ENCODE data around the gene SPAG5. TPM values are rescaled to one million over a fixed set of nuclear protein-coding genes. Genes with fewer than 3 reads are reported as not detected.

Gene SPAG5
- total and polyA plus RNA-seq, 2 experiments from 2014 or later: 20.5 to 27.0 TPM

DNA sequence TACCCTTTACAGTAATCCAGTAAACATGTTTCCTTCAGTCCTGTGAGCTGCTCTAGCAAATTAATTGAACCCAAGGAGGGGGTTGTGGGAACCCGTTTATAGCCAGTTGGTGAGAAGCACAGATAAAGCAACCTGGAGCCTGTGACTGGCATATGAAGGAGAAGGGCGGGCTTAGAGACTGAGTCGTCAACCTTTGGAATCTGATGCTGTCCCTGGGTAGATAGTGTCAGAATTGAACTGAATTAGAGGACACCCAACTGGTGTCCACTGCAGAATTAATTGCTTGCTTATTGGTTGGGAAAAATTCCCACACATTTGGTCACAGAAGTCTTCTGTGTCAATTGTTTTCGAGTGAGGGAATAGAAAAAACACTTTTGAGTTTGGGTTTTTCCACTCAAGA, 28.0 kb upstream of the SPAG5 start:
- H3F3A ChIP-seq (ENCODE audit: insufficient read depth): no peaks in the 10 kb centered on the region
- no peak overlapping the region for H3K4me2 ChIP-seq (ENCODE audit: unreplicated experiment)
- H4K20me1 ChIP-seq (ENCODE audit: insufficient read depth): no peaks in the 10 kb centered on the region
- H3K4me3 ChIP-seq: no peak overlapping the region
- TF ChIP-seq EZH2 (IDR thresholded peaks at IDR 0.05; ENCODE audit: insufficient read depth, poor library complexity, severe bottlenecking): no peak
- TF ChIP-seq EZH2phosphoT487 (IDR thresholded peaks at IDR 0.05; ENCODE audit: insufficient read depth, low read depth): no peak
- in situ Hi-C loops (cut with MboI): no loop called here
- no peaks in the 10 kb centered on the region for H3K9me3 ChIP-seq (ENCODE audit: low read depth)
- no peaks in the 10 kb centered on the region for H3K79me2 ChIP-seq (ENCODE audit: insufficient read depth)
- H3K4me1 ChIP-seq (ENCODE audit: insufficient read depth): no peaks in the 10 kb centered on the region
- no peak for DNase-seq
- H3K27me3 ChIP-seq (replicated peaks; ENCODE audit: insufficient read depth): no peaks in the 10 kb centered on the region
- H3K9ac ChIP-seq: no peak overlapping the region
- H2AFZ ChIP-seq: no peak overlapping the region
- peaks cover 54% of the 10 kb centered on the region for H3K36me3 ChIP-seq (ENCODE audit: low read depth)
- no peaks in the 10 kb centered on the region for H3K9me2 ChIP-seq (ENCODE audit: insufficient read depth)
- 78 to 86% methylated on average over 4 of the region's 4 CpGs for WGBS, 2 experiments (ENCODE audit: low coverage in 1 of 2, low lambda C conversion rate in 2 of 2, missing lambda C conversion rate in 2 of 2)
- no peak overlapping the region for H3K27ac ChIP-seq

- H3K4me2 ChIP-seq (ENCODE audit: unreplicated experiment): no peak overlapping the region
- no peaks in the 10 kb centered on the region for H3F3A ChIP-seq (ENCODE audit: insufficient read depth)
- H4K20me1 ChIP-seq (ENCODE audit: insufficient read depth): no peaks in the 10 kb centered on the region
- in situ Hi-C loops (cut with MboI): no loop called here
- no peak for TF ChIP-seq EZH2 (IDR thresholded peaks at IDR 0.05; ENCODE audit: insufficient read depth, poor library complexity, severe bottlenecking)
- no peak for TF ChIP-seq EZH2phosphoT487 (IDR thresholded peaks at IDR 0.05; ENCODE audit: insufficient read depth, low read depth)
- peaks cover 61% of the 10 kb centered on the region for H3K36me3 ChIP-seq (ENCODE audit: low read depth)
- H3K9me2 ChIP-seq (ENCODE audit: insufficient read depth): no peaks in the 10 kb centered on the region
- H3K9me3 ChIP-seq (ENCODE audit: low read depth): no peaks in the 10 kb centered on the region
- no peaks in the 10 kb centered on the region for H3K27me3 ChIP-seq (replicated peaks; ENCODE audit: insufficient read depth)
- WGBS, 2 experiments (ENCODE audit: low coverage in 1 of 2, low lambda C conversion rate in 2 of 2, missing lambda C conversion rate in 2 of 2): 89 to 95% methylated on average over 2 of the region's 2 CpGs
- H3K79me2 ChIP-seq (ENCODE audit: insufficient read depth): no peaks in the 10 kb centered on the region
- no peak overlapping the region for H3K27ac ChIP-seq
- no peak overlapping the region for H3K9ac ChIP-seq
- H2AFZ ChIP-seq: no peak overlapping the region
- no peak for DNase-seq
- no peak overlapping the region for H3K4me3 ChIP-seq
- no peaks in the 10 kb centered on the region for H3K4me1 ChIP-seq (ENCODE audit: insufficient read depth)
These were observed 25.3 kb upstream of the SPAG5 start for GRCh38 chr17:28624148-28624547.

DNA sequence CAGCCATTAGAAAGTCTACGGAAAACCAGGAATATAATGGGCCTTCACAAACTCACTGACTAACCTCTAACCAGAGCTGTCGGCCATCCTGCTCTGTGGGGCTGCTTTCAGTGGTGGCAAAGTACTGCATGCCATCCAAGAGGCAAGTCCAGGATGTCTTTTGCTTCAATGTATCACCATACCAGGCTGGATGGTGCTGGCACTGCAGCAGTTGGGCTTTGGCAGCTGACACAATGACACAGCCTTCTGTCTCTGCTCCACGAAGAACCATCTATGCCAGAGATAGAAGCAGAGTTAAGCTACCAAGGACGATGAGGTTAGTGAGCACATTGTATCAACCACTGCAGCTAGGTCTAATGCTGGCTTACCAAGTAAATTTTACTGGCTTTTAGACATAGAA, 24.9 kb upstream of the SPAG5 start:
- Histone ChIP-seq H3K36me3 (ENCODE audit: low read depth) (peaks cover 66% of the 10 kb centered on the region), H2AFZ (no peak overlapping the region), H3K79me2 (ENCODE audit: insufficient read depth) (no peaks in the 10 kb centered on the region), H3K27me3 (replicated peaks; ENCODE audit: insufficient read depth) (no peaks in the 10 kb centered on the region), H3K9me2 (ENCODE audit: insufficient read depth) (no peaks in the 10 kb centered on the region), H3K9ac (no peak overlapping the region), H4K20me1 (ENCODE audit: insufficient read depth) (no peaks in the 10 kb centered on the region), H3K4me3 (no peak overlapping the region), H3K27ac (no peak overlapping the region), H3K4me2 (ENCODE audit: unreplicated experiment) (no peak overlapping the region), H3K9me3 (ENCODE audit: low read depth) (no peaks in the 10 kb centered on the region), H3F3A (ENCODE audit: insufficient read depth) (no peaks in the 10 kb centered on the region), H3K4me1 (ENCODE audit: insufficient read depth) (no peaks in the 10 kb centered on the region)
- TF ChIP-seq EZH2phosphoT487 (IDR thresholded peaks at IDR 0.05; ENCODE audit: insufficient read depth, low read depth) (no peak), EZH2 (IDR thresholded peaks at IDR 0.05; ENCODE audit: insufficient read depth, poor library complexity, severe bottlenecking) (no peak)
- DNase-seq: no peak
- 78 to 81% methylated on average over 4 of the region's 4 CpGs for WGBS, 2 experiments (ENCODE audit: low coverage in 1 of 2, low lambda C conversion rate in 2 of 2, missing lambda C conversion rate in 2 of 2)
- in situ Hi-C loops (cut with MboI): no loop called here

DNA sequence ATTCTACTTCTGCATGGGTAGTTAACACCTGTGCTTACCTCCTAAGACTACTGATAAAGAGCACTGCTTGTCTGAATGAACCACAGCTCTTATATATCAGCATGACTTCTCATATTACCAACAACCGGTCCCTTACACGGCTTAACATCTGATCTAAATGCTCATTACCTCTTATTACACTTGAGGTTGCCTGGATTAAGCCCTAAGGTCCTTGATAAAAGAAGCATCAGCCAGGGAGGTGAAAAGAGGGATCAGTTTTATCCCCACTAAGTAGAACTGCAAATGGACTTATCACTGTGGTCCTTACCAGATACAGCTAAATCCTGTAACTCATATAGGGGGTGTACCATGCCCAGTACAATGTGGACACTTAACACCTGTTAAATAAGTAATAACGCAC, 23.4 kb upstream of the SPAG5 start:
- no peaks in the 10 kb centered on the region for H4K20me1 ChIP-seq (ENCODE audit: insufficient read depth)
- no peaks in the 10 kb centered on the region for H3K9me2 ChIP-seq (ENCODE audit: insufficient read depth)
- in situ Hi-C loops (cut with MboI): no loop called here
- peaks cover 4% of the 10 kb centered on the region; the same call in 1 of the 2 replicates for H3F3A ChIP-seq (ENCODE audit: insufficient read depth)
- no peak for DNase-seq
- no peaks in the 10 kb centered on the region for H3K9me3 ChIP-seq (ENCODE audit: low read depth)
- no peak overlapping the region for H3K27ac ChIP-seq
- no peaks in the 10 kb centered on the region for H3K27me3 ChIP-seq (replicated peaks; ENCODE audit: insufficient read depth)
- H3K4me3 ChIP-seq: no peak overlapping the region
- H3K79me2 ChIP-seq (ENCODE audit: insufficient read depth): no peaks in the 10 kb centered on the region
- peaks cover 73% of the 10 kb centered on the region for H3K36me3 ChIP-seq (ENCODE audit: low read depth)
- H3K9ac ChIP-seq: no peak overlapping the region
- TF ChIP-seq EZH2phosphoT487 (IDR thresholded peaks at IDR 0.05; ENCODE audit: insufficient read depth, low read depth): no peak
- no peak for TF ChIP-seq EZH2 (IDR thresholded peaks at IDR 0.05; ENCODE audit: insufficient read depth, poor library complexity, severe bottlenecking)
- no peaks in the 10 kb centered on the region for H3K4me1 ChIP-seq (ENCODE audit: insufficient read depth)
- H3K4me2 ChIP-seq (ENCODE audit: unreplicated experiment): no peak overlapping the region
- 87% methylated on average over 3 of the region's 3 CpGs for WGBS, 2 experiments (ENCODE audit: low coverage in 1 of 2, low lambda C conversion rate in 2 of 2, missing lambda C conversion rate in 2 of 2)
- no peak overlapping the region for H2AFZ ChIP-seq

DNA sequence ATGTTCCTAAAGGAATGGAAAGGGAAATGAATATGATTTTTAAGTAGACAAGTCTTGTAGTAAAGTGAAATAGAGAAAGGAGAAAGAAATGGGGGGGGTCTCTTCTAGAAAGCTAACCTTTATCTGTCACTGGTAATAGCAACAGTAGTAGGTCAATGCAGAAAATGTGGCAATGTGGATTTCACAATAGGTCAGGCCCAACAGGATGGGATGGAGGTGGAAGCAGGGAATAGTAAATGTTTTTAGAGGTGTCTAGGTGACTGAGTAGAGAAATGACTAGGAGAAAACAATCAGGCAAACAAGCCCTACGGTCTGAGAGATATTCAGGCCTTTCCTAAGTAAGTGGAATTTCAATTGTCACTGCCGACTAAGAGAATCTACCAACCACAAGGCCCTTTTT, 21.2 kb upstream of the SPAG5 start:
- Histone ChIP-seq H3K9me3 (ENCODE audit: low read depth) (no peaks in the 10 kb centered on the region), H3K9me2 (ENCODE audit: insufficient read depth) (no peaks in the 10 kb centered on the region), H3K4me3 (no peak overlapping the region), H3K4me2 (ENCODE audit: unreplicated experiment) (no peak overlapping the region), H3K79me2 (ENCODE audit: insufficient read depth) (no peaks in the 10 kb centered on the region), H4K20me1 (ENCODE audit: insufficient read depth) (no peaks in the 10 kb centered on the region), H3K27ac (no peak overlapping the region), H3K36me3 (ENCODE audit: low read depth) (peaks cover 93% of the 10 kb centered on the region), H3F3A (ENCODE audit: insufficient read depth) (peaks cover 5% of the 10 kb centered on the region; the same call in 1 of the 2 replicates), H3K27me3 (replicated peaks; ENCODE audit: insufficient read depth) (no peaks in the 10 kb centered on the region), H3K9ac (no peak overlapping the region), H3K4me1 (ENCODE audit: insufficient read depth) (no peaks in the 10 kb centered on the region), H2AFZ (no peak overlapping the region)
- TF ChIP-seq EZH2 (IDR thresholded peaks at IDR 0.05; ENCODE audit: insufficient read depth, poor library complexity, severe bottlenecking) (no peak), EZH2phosphoT487 (IDR thresholded peaks at IDR 0.05; ENCODE audit: insufficient read depth, low read depth) (no peak)
- in situ Hi-C loops (cut with MboI): no loop called here
- no peak for DNase-seq
- WGBS, 2 experiments (ENCODE audit: low coverage in 1 of 2, low lambda C conversion rate in 2 of 2, missing lambda C conversion rate in 2 of 2): 92 to 98% methylated on average over 2 of the region's 2 CpGs
